Brain pericyte (primary cell): ENCODE measurements around the gene MAP2K5.

Source experiments
- DNase-seq: peaks from one replicate; pipeline ENCODE4 v3.0.0-alpha.2; 2012; ENCODE audit warnings: low read depth, low spot score

The MAP2K5 gene

GRCh38 chr15:67835297-67836133, 293.0 kb downstream of the MAP2K5 start:
- no peak for DNase-seq

- no peak for DNase-seq
Observed at GRCh38 chr15:67836134-67836455, 293.6 kb downstream of the MAP2K5 start.

- no peak for DNase-seq
Observed at GRCh38 chr15:67836477-67836876, 294.0 kb downstream of the MAP2K5 start.

- no peak for DNase-seq
Observed at GRCh38 chr15:67836955-67837354, 294.5 kb downstream of the MAP2K5 start.

- DNase-seq: no peak
Observed at GRCh38 chr15:67838789-67839332, 296.4 kb downstream of the MAP2K5 start.

GRCh38 chr15:67839499-67839928, 297.0 kb downstream of the MAP2K5 start:
- no peak for DNase-seq

- DNase-seq: peak; percentile 58
Observed at GRCh38 chr15:67839929-67840748, 297.6 kb downstream of the MAP2K5 start, which contains the start of gene RNU6-1. Gene RNU6-1 (minus strand): TSS chr15:67840045.

- DNase-seq: no peak
Observed at GRCh38 chr15:67840749-67841512, 298.4 kb downstream of the MAP2K5 start.

GRCh38 chr15:67841513-67841762, 298.9 kb downstream of the MAP2K5 start:
- DNase-seq: no peak

- DNase-seq: no peak
Observed at GRCh38 chr15:67843092-67843501, 300.6 kb downstream of the MAP2K5 start.

- DNase-seq: no peak
Observed at GRCh38 chr15:67843571-67844387, 301.3 kb downstream of the MAP2K5 start.

GRCh38 chr15:67845974-67846373, 303.5 kb downstream of the MAP2K5 start:
- DNase-seq: no peak

GRCh38 chr15:67849538-67849937, 307.0 kb downstream of the MAP2K5 start:
- no peak for DNase-seq

- no peak for DNase-seq
Observed at GRCh38 chr15:67850336-67850735, 307.8 kb downstream of the MAP2K5 start.

GRCh38 chr15:67850994-67851571, 308.6 kb downstream of the MAP2K5 start:
- no peak for DNase-seq

- DNase-seq: no peak
Observed at GRCh38 chr15:67852418-67852817, 309.9 kb downstream of the MAP2K5 start.

- no peak for DNase-seq
Observed at GRCh38 chr15:67853454-67853853, 311.0 kb downstream of the MAP2K5 start.

GRCh38 chr15:67854358-67854757, 311.9 kb downstream of the MAP2K5 start:
- DNase-seq: no peak

- no peak for DNase-seq
Observed at GRCh38 chr15:67855842-67856241, 313.3 kb downstream of the MAP2K5 start.
